ENCODE measurements around the gene STEAP2.

STEAP2 gene

DNA sequence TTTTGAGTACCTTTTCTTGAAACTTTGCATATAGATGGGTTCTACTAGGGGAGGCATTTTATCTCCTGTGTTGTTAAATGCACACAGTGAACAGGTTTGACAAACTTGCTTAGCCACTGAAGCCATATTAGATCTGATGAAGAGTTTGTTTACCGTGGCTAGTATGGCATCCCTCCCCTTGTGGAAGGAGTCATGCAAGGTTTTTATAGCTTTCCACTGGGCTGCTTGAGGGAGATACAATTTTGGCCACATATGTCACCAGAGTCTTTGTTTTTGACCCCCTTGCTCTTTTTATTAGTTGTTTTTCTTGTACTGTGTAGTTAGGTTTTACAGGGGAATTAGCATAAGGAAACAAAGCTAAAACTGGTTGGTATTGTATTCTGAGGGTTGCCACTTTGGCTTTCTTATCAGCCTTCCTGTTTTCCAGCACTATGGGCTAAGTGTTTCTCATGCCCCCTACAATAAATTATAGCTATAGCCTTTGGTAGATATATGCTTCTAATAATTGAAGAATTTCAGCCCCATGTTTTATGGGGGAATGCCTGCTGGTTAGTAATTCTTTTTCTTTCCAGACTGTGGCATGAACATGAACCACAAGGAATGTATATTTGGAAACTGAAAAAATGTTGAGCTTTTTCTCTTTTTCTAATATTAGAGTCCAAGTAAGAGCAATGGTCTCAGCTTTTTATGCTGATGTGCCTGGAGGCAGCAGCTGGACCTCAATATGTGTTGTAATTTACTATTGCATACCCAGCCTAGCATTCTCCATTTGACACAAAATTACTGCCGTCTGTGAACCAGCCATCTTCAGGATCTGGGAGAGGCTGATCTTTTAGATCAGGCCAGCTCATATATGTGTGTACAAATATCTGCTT is 18.4 kb upstream of the STEAP2 start:
- DNase-seq (ENCODE audit: low spot score) = no peak
- TF ChIP-seq CTCF (IDR thresholded peaks at IDR 0.05) = no peak
- H3K27ac ChIP-seq = no peak overlapping the region
- no peak overlapping the region for H3K4me3 ChIP-seq

DNA sequence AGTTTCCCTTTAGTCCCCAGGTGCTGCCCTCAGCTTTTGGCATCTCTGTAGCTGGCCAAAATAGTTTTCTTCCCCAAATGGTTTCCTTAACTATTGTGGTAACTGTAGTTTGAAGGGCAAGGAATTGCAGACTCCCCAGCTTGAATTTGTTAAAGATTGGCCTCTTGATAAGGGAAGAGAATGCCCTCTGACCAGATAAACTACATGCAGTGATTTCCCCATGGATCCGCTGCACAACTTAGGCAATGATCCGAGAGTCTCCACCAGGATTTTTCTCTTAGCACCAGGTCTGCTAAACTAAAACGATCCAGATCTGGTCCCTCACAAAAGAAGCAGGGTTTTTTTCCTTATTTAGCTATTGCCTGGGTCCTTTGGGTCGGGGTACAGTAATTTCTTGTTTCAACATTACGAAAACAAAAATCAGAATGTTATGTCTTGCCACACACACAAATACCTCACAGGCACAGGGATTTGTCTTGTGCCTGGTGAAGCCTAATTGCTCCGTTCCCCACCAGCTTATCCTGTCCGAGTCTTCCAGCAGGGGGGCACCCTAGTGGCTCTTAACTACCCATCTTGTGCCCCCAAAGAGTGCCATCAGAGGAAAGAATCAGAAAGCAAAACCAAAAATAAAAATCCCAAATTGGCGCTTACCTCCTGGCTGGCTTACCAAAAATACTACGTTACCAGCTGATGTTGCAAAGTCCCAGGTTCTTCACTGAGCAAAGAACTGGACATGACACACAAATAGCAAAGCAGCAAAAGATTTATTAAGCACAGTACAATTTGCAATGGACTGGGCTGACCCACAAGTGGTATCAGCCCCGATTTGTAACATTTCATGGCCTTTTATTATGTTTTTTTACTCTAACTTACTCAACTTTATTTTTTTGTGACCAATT is 16.4 kb upstream of the STEAP2 start:
- Histone ChIP-seq H3K4me3 (no peak overlapping the region), H3K27ac (no peak overlapping the region)
- DNase-seq (ENCODE audit: low spot score) = no peak
- TF ChIP-seq CTCF (IDR thresholded peaks at IDR 0.05) = no peak

GRCh38 chr7:90201500-90202195 is 9.9 kb upstream of the STEAP2 start:
- no peak for DNase-seq (ENCODE audit: low spot score)
- Histone ChIP-seq H3K27ac (no peak overlapping the region), H3K4me3 (no peak overlapping the region)
- TF ChIP-seq CTCF (IDR thresholded peaks at IDR 0.05) = no peak

- H3K27ac ChIP-seq = no peak overlapping the region
- no peak for TF ChIP-seq CTCF (IDR thresholded peaks at IDR 0.05)
- H3K4me3 ChIP-seq = no peak overlapping the region
- no peak for DNase-seq (ENCODE audit: low spot score)
Observed at GRCh38 chr7:90207956-90208355, 3.6 kb upstream of the STEAP2 start.

GRCh38 chr7:90209776-90210175 is 1.8 kb upstream of the STEAP2 start:
- DNase-seq (ENCODE audit: low spot score) = no peak
- Histone ChIP-seq H3K27ac (no peak overlapping the region), H3K4me3 (no peak overlapping the region)
- TF ChIP-seq CTCF (IDR thresholded peaks at IDR 0.05) = no peak

- no peak overlapping the region for H3K27ac ChIP-seq
- no peak for DNase-seq (ENCODE audit: low spot score)
- H3K4me3 ChIP-seq = no peak overlapping the region
- no peak for TF ChIP-seq CTCF (IDR thresholded peaks at IDR 0.05)
Observed at GRCh38 chr7:90210475-90210874, 1.1 kb upstream of the STEAP2 start.
